Transverse colon (tissue), 4 donors: ENCODE measurements around the gene ATG9A. TPM values are rescaled to one million over a fixed set of nuclear protein-coding genes. Genes with fewer than 3 reads are reported as not detected.
"Not testable (repeated sequence)": the region's sequence is repeated elsewhere in the genome, so short reads cannot be mapped to it uniquely, and the experiment has no call there.

ENCODE experiments used
- DNase-seq: peaks from one replicate; pipeline ENCODE4 v3.0.0-alpha.2; 2019
- H3K27ac ChIP-seq, 4 donors: fragments of 200-600 bp; sonication (generic); 2 replicates each; pipeline ENCODE4 v1.5.1; 2016 to 2018; ENCODE audit warnings: inconsistent platforms in 4 of 4
- H3K27me3 ChIP-seq: fragments of 200-600 bp; sonication (generic); 2 replicates; pipeline ENCODE4 v1.5.1; 2017; ENCODE audit warnings: inconsistent platforms
- H3K36me3 ChIP-seq, 4 donors: fragments of 200-600 bp; sonication (generic); 2 replicates each; pipeline ENCODE4 v1.5.1; 2017 to 2019; ENCODE audit warnings: inconsistent platforms in 4 of 4
- H3K4me1 ChIP-seq, 4 donors: fragments of 200-600 bp; sonication (generic); 2 replicates each; pipeline ENCODE4 v1.5.1; 2017 to 2020; ENCODE audit warnings: inconsistent platforms in 4 of 4
- H3K4me3 ChIP-seq, 4 donors: fragments of 200-600 bp; sonication (generic); 1 replicate in 1 of 4; 2 replicates in 3 of 4; pipeline versions ENCODE4 v1.5.1 to v1.6.1; 2017 to 2019; ENCODE audit warnings: inconsistent platforms in 4 of 4
- H3K9me3 ChIP-seq, 2 donors: fragments of 200-600 bp; sonication (generic); 2 replicates each; pipeline ENCODE4 v1.5.1; 2017 to 2019; ENCODE audit warnings: inconsistent platforms in 2 of 2
- CTCF ChIP-seq, 5 experiments: fragments of 200-600 bp in 3 of 5; fragments of 450-650 bp in 2 of 5; sonication (generic) in 3 of 5; IDR thresholded peaks; 1 replicate in 2 of 5; 2 replicates in 3 of 5; pipeline ENCODE4 v1.5.1; 2016 to 2017; ENCODE audit warnings: antibody characterized with exemption in 5 of 5, inconsistent platforms in 3 of 5, mild to moderate bottlenecking in 2 of 5, moderate library complexity in 1 of 5
- EP300 ChIP-seq: sonication (generic); formaldehyde crosslinking; IDR thresholded peaks from one replicate; pipeline ENCODE4 v1.6.1; 2017; ENCODE audit warnings: antibody characterized with exemption, low read depth
- POLR2A ChIP-seq: fragments of 450-650 bp; IDR thresholded peaks from one replicate; pipeline ENCODE4 v1.6.1; 2016; ENCODE audit warnings: antibody characterized with exemption, mild to moderate bottlenecking, moderate library complexity
- POLR2AphosphoS5 ChIP-seq, 3 donors: sonication (generic); formaldehyde crosslinking; IDR thresholded peaks; one replicate each; pipeline ENCODE4 v1.6.1; 2016; ENCODE audit warnings: antibody characterized with exemption in 3 of 3
- WGBS, 2 donors: methylation state at CpG; one replicate each; pipeline ENCODE4 v1.1.5; 2018; ENCODE audit warnings: low coverage in 1 of 2; 5-methylcytosine and 5-hydroxymethylcytosine counted together
- in situ Hi-C, 4 donors: fragments of 200-750 bp; cut with MboI; loops; one replicate each; pipeline versions ENCODE4 v1.15.0 to v1.15.1; 2017; ENCODE audit warnings: low sequenced_read_pairs in 3 of 4, low pct_ligation_motif_present in 1 of 4, low pct_unique_long_range_greater_than_20kb in 1 of 4
- intact Hi-C: fragments of 100-400 bp; cut with DNase I; formaldehyde crosslinking; loops from one replicate; pipeline ENCODE4 v1.15.1; 2023; ENCODE audit warnings: low total_unique reads
- total RNA-seq, 4 donors: library from RNA; depleted of rRNA; stranded (reverse); fragments of >200 nt; gene quantifications; one replicate each; pipeline ENCODE4 v1.1.0, GENCODE V29; 2016

Gene ATG9A
- total RNA-seq, 4 donors from 2014 or later: 73.2 to 243 (median 82.7) TPM

GRCh38 chr2:219205165-219205538 is 24.3 kb downstream of the ATG9A start:
- intact Hi-C loops: no loop called here

GRCh38 chr2:219204425-219205164 is 24.8 kb downstream of the ATG9A start:
- Histone ChIP-seq H3K4me3 (no peak overlapping the region), H3K36me3 (no peaks in the 10 kb centered on the region), H3K27ac (no peak overlapping the region), H3K4me1 (peaks cover 7 to 21% (median 20%) of the 10 kb centered on the region in 4 donors), H3K27me3 (no peaks in the 10 kb centered on the region), H3K9me3 (no peaks in the 10 kb centered on the region)
- intact Hi-C loops (no loop called here), in situ Hi-C loops (loop anchor here in 1 of 4 donors (5.0 kb wide), 1 partner anchor 32 kb away; the partner anchor contains the start of gene SLC23A3)
- WGBS, 2 donors: 93% methylated on average over 6 to 7 of the region's 7 CpGs
- TF ChIP-seq EP300 (no peak), CTCF (IDR thresholded peaks at IDR 0.05) (no peak), POLR2A (no peak), POLR2AphosphoS5 (IDR thresholded peaks at IDR 0.05) (no peak)
- DNase-seq: no peak

More at GRCh38 chr2:219205165-219205538, 24.3 kb downstream of the ATG9A start:
- Histone ChIP-seq H3K9me3 (no peaks in the 10 kb centered on the region), H3K27me3 (no peaks in the 10 kb centered on the region), H3K27ac (no peak overlapping the region), H3K36me3 (no peaks in the 10 kb centered on the region), H3K4me1 (peaks cover 7 to 21% (median 20%) of the 10 kb centered on the region in 4 donors), H3K4me3 (no peak overlapping the region)
- in situ Hi-C loops: loop anchor here in 1 of 4 donors (5.0 kb wide), 1 partner anchor 33 kb away; the partner anchor contains the start of gene SLC23A3
- TF ChIP-seq POLR2AphosphoS5 (IDR thresholded peaks at IDR 0.05) (no peak), POLR2A (no peak), CTCF (IDR thresholded peaks at IDR 0.05) (no peak)
- WGBS, 2 donors: 83 to 85% methylated on average over 5 of the region's 5 CpGs
- no peak for DNase-seq

GRCh38 chr2:219201331-219201730 is 28.1 kb downstream of the ATG9A start:
- H3K9me3 ChIP-seq, H3K27ac ChIP-seq, DNase-seq, intact Hi-C loops, in situ Hi-C loops, H3K4me3 ChIP-seq, H3K27me3 ChIP-seq, H3K4me1 ChIP-seq, H3K36me3 ChIP-seq: not testable (repeated sequence)
- 89% methylated on average over 21 of the region's 21 CpGs; no CpG with 5 or more reads in 1 of the 2 donors for WGBS, 2 donors

GRCh38 chr2:219200502-219201326 is 28.7 kb downstream of the ATG9A start:
- H3K27ac ChIP-seq, in situ Hi-C loops, DNase-seq, H3K4me1 ChIP-seq, H3K36me3 ChIP-seq, H3K27me3 ChIP-seq, H3K9me3 ChIP-seq, intact Hi-C loops, H3K4me3 ChIP-seq: not testable (repeated sequence)
- WGBS, 2 donors: 69 to 70% methylated on average over 2 to 26 of the region's 26 CpGs

- TF ChIP-seq CTCF (IDR thresholded peaks at IDR 0.05) (no peak), POLR2A (no peak), EP300 (no peak), POLR2AphosphoS5 (IDR thresholded peaks at IDR 0.05) (no peak)
- H3K9me3 ChIP-seq: no peaks in the 10 kb centered on the region
- peaks cover 10% of the 10 kb centered on the region for H3K27me3 ChIP-seq
- WGBS, 2 donors: 80 to 87% methylated on average over 8 to 12 of the region's 12 CpGs
- H3K27ac ChIP-seq: no peak overlapping the region
- intact Hi-C loops: no loop called here
- H3K4me1 ChIP-seq: no peaks in the 10 kb centered on the region
- DNase-seq: no peak
- no peak overlapping the region for H3K4me3 ChIP-seq
- no peaks in the 10 kb centered on the region for H3K36me3 ChIP-seq
- in situ Hi-C loops: no loop called here
These were observed 29.8 kb downstream of the ATG9A start for GRCh38 chr2:219199470-219200211.
